HEK293 (cell line): ENCODE measurements around the gene MYO18B.
A peak's percentile ranks its signal among the peaks of the same experiment; 100 is the strongest.

Experiments
- CTCF ChIA-PET: fragments of 350-600 bp; formaldehyde crosslinking; extraction: SDS; loops from one replicate; lab custom pipeline; 2021; ENCODE audit warnings: antibody characterized with exemption; lab: Yijun Ruan, JAX
- POLR2A ChIA-PET: fragments of 300-600 bp; formaldehyde crosslinking; extraction: SDS; loops from one replicate; lab custom pipeline; 2020; ENCODE audit warnings: antibody characterized with exemption, inconsistent platforms; lab: Yijun Ruan, JAX
- H3K27ac ChIP-seq: fragments of 200-500 bp; sonication (Bioruptor generic); 2 replicates; pipeline ENCODE4 v1.5.1; 2014; ENCODE audit warnings: low read depth, low read length, control low read depth, inconsistent platforms; ENCODE audit errors: extremely low read depth
- H3K36me3 ChIP-seq, 2 experiments: fragments of 200-500 bp in 1 of 2; sonication (Bioruptor generic) in 1 of 2; 1 replicate in 1 of 2; 2 replicates in 1 of 2; pipeline ENCODE4 v1.5.1; 2014 to 2017; ENCODE audit warnings: inconsistent platforms in 2 of 2, low read length in 2 of 2; ENCODE audit not compliant: control insufficient read depth in 2 of 2, insufficient read depth in 1 of 2
- H3K4me1 ChIP-seq: fragments of 200-500 bp; sonication (Bioruptor generic); 2 replicates; pipeline ENCODE4 v1.5.1; 2014; ENCODE audit warnings: mild to moderate bottlenecking, low read length, inconsistent platforms; ENCODE audit not compliant: control insufficient read depth, insufficient read depth
- H3K4me3 ChIP-seq: 2 replicates; pipeline ENCODE4 v1.5.1; 2011; ENCODE audit warnings: low read depth, mild to moderate bottlenecking, control low read depth, low read length, moderate library complexity
- H3K9me3 ChIP-seq: fragments of 200-500 bp; sonication (Bioruptor generic); 2 replicates; pipeline ENCODE4 v1.5.1; 2014; ENCODE audit warnings: low read depth, low read length, inconsistent platforms; ENCODE audit not compliant: control insufficient read depth, insufficient read depth
- BCL11B ChIP-seq: fragments of 450-650 bp; formaldehyde crosslinking; IDR thresholded peaks from 2 replicates; pipeline ENCODE4 v1.5.1; 2016; ENCODE audit warnings: low read depth, missing biosample characterization, missing genetic modification characterization
- GFI1B ChIP-seq: fragments of 450-650 bp; formaldehyde crosslinking; IDR thresholded peaks from 2 replicates; pipeline ENCODE4 v1.5.1; 2016; ENCODE audit warnings: missing biosample characterization, missing genetic modification characterization
- PBX3 ChIP-seq: sonication (generic); formaldehyde crosslinking; IDR thresholded peaks from 2 replicates; pipeline ENCODE4 v1.8.1; 2022; ENCODE audit warnings: mild to moderate bottlenecking, moderate library complexity, missing genetic modification reagents
- SCRT1 ChIP-seq: fragments of 450-650 bp; formaldehyde crosslinking; IDR thresholded peaks from 2 replicates; pipeline ENCODE4 v1.5.1; 2016; ENCODE audit warnings: missing biosample characterization, missing genetic modification characterization, borderline replicate concordance
- SCRT2 ChIP-seq: fragments of 450-650 bp; formaldehyde crosslinking; IDR thresholded peaks from 2 replicates; pipeline ENCODE4 v1.5.1; 2016; ENCODE audit warnings: missing biosample characterization, missing genetic modification characterization
- WT1 ChIP-seq: fragments of 450-650 bp; formaldehyde crosslinking; IDR thresholded peaks from 2 replicates; pipeline ENCODE4 v1.5.1; 2016; ENCODE audit warnings: missing biosample characterization, missing genetic modification characterization
- ZBTB1 ChIP-seq: fragments of 450-650 bp; formaldehyde crosslinking; IDR thresholded peaks from 2 replicates; pipeline ENCODE4 v1.5.1; 2016; ENCODE audit warnings: missing biosample characterization, missing genetic modification characterization
- ZNF174 ChIP-seq: fragments of 450-650 bp; formaldehyde crosslinking; IDR thresholded peaks from 2 replicates; pipeline ENCODE4 v1.5.0; 2017; ENCODE audit warnings: missing biosample characterization, mild to moderate bottlenecking, missing genetic modification characterization
- ZNF19 ChIP-seq: fragments of 450-650 bp; formaldehyde crosslinking; IDR thresholded peaks from 2 replicates; pipeline ENCODE4; 2016; ENCODE audit warnings: missing biosample characterization, missing genetic modification characterization, low read depth
- ZNF202 ChIP-seq: fragments of 450-650 bp; formaldehyde crosslinking; IDR thresholded peaks from 2 replicates; pipeline ENCODE4 v1.5.1; 2016; ENCODE audit warnings: missing biosample characterization, missing genetic modification characterization, borderline replicate concordance
- ZNF221 ChIP-seq: fragments of 450-650 bp; formaldehyde crosslinking; IDR thresholded peaks from 2 replicates; pipeline ENCODE4 v1.5.1; 2017; ENCODE audit warnings: missing biosample characterization, missing genetic modification characterization, borderline replicate concordance
- ZNF302 ChIP-seq: fragments of 450-650 bp; formaldehyde crosslinking; IDR thresholded peaks from 2 replicates; pipeline ENCODE4 v1.5.1; 2016; ENCODE audit warnings: missing biosample characterization, missing genetic modification characterization, low read depth
- ZNF350 ChIP-seq: fragments of 450-650 bp; formaldehyde crosslinking; IDR thresholded peaks from 2 replicates; pipeline ENCODE4 v1.5.0; 2017; ENCODE audit warnings: missing biosample characterization, mild to moderate bottlenecking, missing genetic modification characterization
- ZNF433 ChIP-seq: fragments of 450-650 bp; formaldehyde crosslinking; IDR thresholded peaks from 2 replicates; pipeline ENCODE4 v1.5.1; 2016; ENCODE audit warnings: missing biosample characterization, missing genetic modification characterization, low read depth
- ZNF529 ChIP-seq: fragments of 450-650 bp; formaldehyde crosslinking; IDR thresholded peaks from 2 replicates; pipeline ENCODE4 v1.5.1; 2017; ENCODE audit warnings: missing genetic modification characterization, missing biosample characterization; ENCODE audit not compliant: insufficient replicate concordance
- ZNF530 ChIP-seq: fragments of 450-650 bp; formaldehyde crosslinking; IDR thresholded peaks from 2 replicates; pipeline ENCODE4 v1.5.1; 2016; ENCODE audit warnings: low read depth, missing biosample characterization, missing genetic modification characterization
- ZNF548 ChIP-seq: fragments of 450-650 bp; formaldehyde crosslinking; IDR thresholded peaks from 2 replicates; pipeline ENCODE4 v1.5.1; 2016; ENCODE audit warnings: missing biosample characterization, missing genetic modification characterization
- ZNF558 ChIP-seq: fragments of 450-650 bp; formaldehyde crosslinking; IDR thresholded peaks from 2 replicates; pipeline ENCODE4 v1.5.1; 2016; ENCODE audit warnings: missing biosample characterization, missing genetic modification characterization
- ZNF571 ChIP-seq: fragments of 450-650 bp; formaldehyde crosslinking; IDR thresholded peaks from 2 replicates; pipeline ENCODE4 v1.5.0; 2017; ENCODE audit warnings: missing biosample characterization, missing genetic modification characterization
- ZNF600 ChIP-seq: fragments of 450-650 bp; formaldehyde crosslinking; IDR thresholded peaks from 2 replicates; pipeline ENCODE4 v1.5.1; 2016; ENCODE audit warnings: missing biosample characterization, missing genetic modification characterization
- ZNF639 ChIP-seq: fragments of 450-650 bp; formaldehyde crosslinking; IDR thresholded peaks from 2 replicates; pipeline ENCODE4 v1.5.1; 2016; ENCODE audit warnings: missing biosample characterization, missing genetic modification characterization
- ZSCAN23 ChIP-seq: fragments of 450-650 bp; formaldehyde crosslinking; IDR thresholded peaks from 2 replicates; pipeline ENCODE4 v1.5.1; 2016; ENCODE audit warnings: missing biosample characterization, missing genetic modification characterization
- TF ChIP-seq, protein P1 (sequence below): fragments of 450-650 bp; formaldehyde crosslinking; IDR thresholded peaks from 2 replicates; pipeline ENCODE4; 2016; ENCODE audit warnings: missing biosample characterization, missing genetic modification characterization
- TF ChIP-seq, protein P2 (sequence below): fragments of 450-650 bp; formaldehyde crosslinking; IDR thresholded peaks from 2 replicates; pipeline ENCODE4 v1.5.1; 2017; ENCODE audit warnings: missing biosample characterization, missing genetic modification characterization
- TF ChIP-seq, protein P3 (sequence below): fragments of 450-650 bp; formaldehyde crosslinking; IDR thresholded peaks from 2 replicates; pipeline ENCODE4 v1.5.1; 2016; ENCODE audit warnings: missing biosample characterization, missing genetic modification characterization
- TF ChIP-seq, protein P4 (sequence below): fragments of 450-650 bp; formaldehyde crosslinking; conservative IDR thresholded peaks from 2 replicates; pipeline ENCODE4 v1.5.1; 2016; ENCODE audit warnings: low read depth, missing biosample characterization, missing genetic modification characterization

Gene MYO18B

DNA sequence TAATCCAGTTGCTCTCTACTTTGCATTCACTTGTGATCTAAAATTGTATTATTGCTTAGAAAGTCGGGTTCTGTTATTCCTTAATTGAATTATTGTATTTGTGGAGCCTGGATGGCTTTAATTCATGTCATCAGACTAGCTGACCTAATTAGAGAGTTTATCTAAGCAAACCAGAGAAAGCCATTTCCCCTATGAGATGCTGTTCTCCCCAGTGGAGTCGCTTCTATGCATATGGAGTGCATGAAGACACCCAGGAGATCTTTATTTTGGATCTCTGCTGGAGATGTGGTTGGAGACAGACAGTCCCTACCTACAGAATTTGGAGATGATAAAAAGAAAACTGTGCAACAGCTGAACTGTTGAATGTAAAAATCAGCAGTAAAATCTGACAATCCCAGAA, 45.2 kb upstream of the MYO18B start:
- CTCF ChIA-PET = interaction anchor here (0.6 to 1.2 kb wide), 3 partner anchors 11 to 129 kb away, joined by 3 to 4 read pairs (median 3); no protein-coding TSS in a partner anchor
- no peak for TF ChIP-seq ZNF571 (tag by site-specific recombination)
- TF ChIP-seq GFI1B (tag by site-specific recombination) = no peak
- no peak for TF ChIP-seq SCRT1
- TF ChIP-seq SCRT2 = peak; percentile 61
- no peak for TF ChIP-seq PBX3 (CRISPR knock-in tag)
- no peak for TF ChIP-seq ZNF221 (tag by site-specific recombination)
- TF ChIP-seq, protein P1, sequence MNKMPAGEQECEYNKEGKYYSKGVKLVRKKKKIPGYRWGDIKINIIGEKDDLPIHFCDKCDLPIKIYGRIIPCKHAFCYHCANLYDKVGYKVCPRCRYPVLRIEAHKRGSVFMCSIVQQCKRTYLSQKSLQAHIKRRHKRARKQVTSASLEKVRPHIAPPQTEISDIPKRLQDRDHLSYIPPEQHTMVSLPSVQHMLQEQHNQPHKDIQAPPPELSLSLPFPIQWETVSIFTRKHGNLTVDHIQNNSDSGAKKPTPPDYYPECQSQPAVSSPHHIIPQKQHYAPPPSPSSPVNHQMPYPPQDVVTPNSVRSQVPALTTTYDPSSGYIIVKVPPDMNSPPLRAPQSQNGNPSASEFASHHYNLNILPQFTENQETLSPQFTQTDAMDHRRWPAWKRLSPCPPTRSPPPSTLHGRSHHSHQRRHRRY (tag by site-specific recombination) = no peak
- no peak for TF ChIP-seq ZNF529 (tag by site-specific recombination)
- Histone ChIP-seq H3K4me1 (no peaks in the 10 kb centered on the region), H3K4me3 (no peak overlapping the region), H3K9me3 (no peaks in the 10 kb centered on the region), H3K27ac (no peak overlapping the region), H3K36me3 (peaks cover 8 to 12% of the 10 kb centered on the region in 2 experiments; a peak in 2 of 3 replicates)
- POLR2A ChIA-PET = no interaction called here

- TF ChIP-seq ZNF174 (tag by site-specific recombination) = no peak
- TF ChIP-seq WT1 (tag by site-specific recombination) = no peak
- TF ChIP-seq ZNF639 (tag by site-specific recombination) = no peak
- TF ChIP-seq ZNF530 = no peak
- no peak for TF ChIP-seq BCL11B (tag by site-specific recombination)
- no peak for TF ChIP-seq ZNF433 (tag by site-specific recombination)
- no peak for TF ChIP-seq ZNF558
- TF ChIP-seq, protein P2, sequence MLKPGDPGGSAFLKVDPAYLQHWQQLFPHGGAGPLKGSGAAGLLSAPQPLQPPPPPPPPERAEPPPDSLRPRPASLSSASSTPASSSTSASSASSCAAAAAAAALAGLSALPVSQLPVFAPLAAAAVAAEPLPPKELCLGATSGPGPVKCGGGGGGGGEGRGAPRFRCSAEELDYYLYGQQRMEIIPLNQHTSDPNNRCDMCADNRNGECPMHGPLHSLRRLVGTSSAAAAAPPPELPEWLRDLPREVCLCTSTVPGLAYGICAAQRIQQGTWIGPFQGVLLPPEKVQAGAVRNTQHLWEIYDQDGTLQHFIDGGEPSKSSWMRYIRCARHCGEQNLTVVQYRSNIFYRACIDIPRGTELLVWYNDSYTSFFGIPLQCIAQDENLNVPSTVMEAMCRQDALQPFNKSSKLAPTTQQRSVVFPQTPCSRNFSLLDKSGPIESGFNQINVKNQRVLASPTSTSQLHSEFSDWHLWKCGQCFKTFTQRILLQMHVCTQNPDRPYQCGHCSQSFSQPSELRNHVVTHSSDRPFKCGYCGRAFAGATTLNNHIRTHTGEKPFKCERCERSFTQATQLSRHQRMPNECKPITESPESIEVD (tag by site-specific recombination) = no peak
- TF ChIP-seq, protein P3, sequence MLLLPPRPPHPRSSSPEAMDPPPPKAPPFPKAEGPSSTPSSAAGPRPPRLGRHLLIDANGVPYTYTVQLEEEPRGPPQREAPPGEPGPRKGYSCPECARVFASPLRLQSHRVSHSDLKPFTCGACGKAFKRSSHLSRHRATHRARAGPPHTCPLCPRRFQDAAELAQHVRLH = no peak
- no peak for TF ChIP-seq ZNF548 (tag by site-specific recombination)
- TF ChIP-seq ZNF302 (tag by site-specific recombination) = no peak
- TF ChIP-seq, protein P4, sequence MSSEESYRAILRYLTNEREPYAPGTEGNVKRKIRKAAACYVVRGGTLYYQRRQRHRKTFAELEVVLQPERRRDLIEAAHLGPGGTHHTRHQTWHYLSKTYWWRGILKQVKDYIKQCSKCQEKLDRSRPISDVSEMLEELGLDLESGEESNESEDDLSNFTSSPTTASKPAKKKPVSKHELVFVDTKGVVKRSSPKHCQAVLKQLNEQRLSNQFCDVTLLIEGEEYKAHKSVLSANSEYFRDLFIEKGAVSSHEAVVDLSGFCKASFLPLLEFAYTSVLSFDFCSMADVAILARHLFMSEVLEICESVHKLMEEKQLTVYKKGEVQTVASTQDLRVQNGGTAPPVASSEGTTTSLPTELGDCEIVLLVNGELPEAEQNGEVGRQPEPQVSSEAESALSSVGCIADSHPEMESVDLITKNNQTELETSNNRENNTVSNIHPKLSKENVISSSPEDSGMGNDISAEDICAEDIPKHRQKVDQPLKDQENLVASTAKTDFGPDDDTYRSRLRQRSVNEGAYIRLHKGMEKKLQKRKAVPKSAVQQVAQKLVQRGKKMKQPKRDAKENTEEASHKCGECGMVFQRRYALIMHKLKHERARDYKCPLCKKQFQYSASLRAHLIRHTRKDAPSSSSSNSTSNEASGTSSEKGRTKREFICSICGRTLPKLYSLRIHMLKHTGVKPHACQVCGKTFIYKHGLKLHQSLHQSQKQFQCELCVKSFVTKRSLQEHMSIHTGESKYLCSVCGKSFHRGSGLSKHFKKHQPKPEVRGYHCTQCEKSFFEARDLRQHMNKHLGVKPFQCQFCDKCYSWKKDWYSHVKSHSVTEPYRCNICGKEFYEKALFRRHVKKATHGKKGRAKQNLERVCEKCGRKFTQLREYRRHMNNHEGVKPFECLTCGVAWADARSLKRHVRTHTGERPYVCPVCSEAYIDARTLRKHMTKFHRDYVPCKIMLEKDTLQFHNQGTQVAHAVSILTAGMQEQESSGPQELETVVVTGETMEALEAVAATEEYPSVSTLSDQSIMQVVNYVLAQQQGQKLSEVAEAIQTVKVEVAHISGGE (tag by site-specific recombination) = no peak
- no peak for TF ChIP-seq ZSCAN23 (tag by site-specific recombination)
- no peak for TF ChIP-seq ZNF19
- TF ChIP-seq ZBTB1 (tag by site-specific recombination) = no peak
- no peak for TF ChIP-seq ZNF600 (tag by site-specific recombination)
- no peak for TF ChIP-seq ZNF350
- no peak for TF ChIP-seq ZNF202 (tag by site-specific recombination)
- Histone ChIP-seq H3K36me3 (peaks cover 8 to 12% of the 10 kb centered on the region in 2 experiments; a peak in 2 of 3 replicates), H3K9me3 (no peaks in the 10 kb centered on the region), H3K27ac (no peak overlapping the region), H3K4me3 (no peak overlapping the region), H3K4me1 (no peaks in the 10 kb centered on the region)
- ChIA-PET CTCF (interaction anchor here (1.0 to 1.2 kb wide), 2 partner anchors 77 to 130 kb away, joined by 3 to 4 read pairs; no protein-coding TSS in a partner anchor), POLR2A (no interaction called here)
These were observed 44.8 kb upstream of the MYO18B start for GRCh38 chr22:25697181-25697664.
